K562 (cell line): Measurements from ENCODE around the gene ERP44. TPM values are rescaled to one million over a fixed set of nuclear protein-coding genes. Genes with fewer than 3 reads are reported as not detected.

Experiments used
- ATAC-seq: fragments of 200-7000 bp; cut with Tn5 transposase; 3 replicates; pipeline ENCODE4 v1.9.1; 2020; ENCODE audit warnings: moderate library complexity
- BruUV-seq: library from RNA; stranded (reverse); fragments of 400-500 nt; replicated peaks from 2 replicates; lab custom pipeline; 2021; lab: Mats Ljungman, UMichigan
- CTCF ChIA-PET: fragments of 300-600 bp; formaldehyde crosslinking; extraction: SDS; loops from one replicate; lab custom pipeline; 2021; ENCODE audit warnings: low intra/inter-chr PET ratio; lab: Yijun Ruan, JAX
- POLR2A ChIA-PET: fragments of 300-600, 350-650 bp; sonication (Branson Sonifier 250); formaldehyde crosslinking; extraction: SDS; loops from one replicate; lab custom pipeline; 2021; ENCODE audit warnings: antibody characterized with exemption, inconsistent platforms; lab: Yijun Ruan, JAX
- DNase-seq, 4 experiments: peaks; one replicate each; pipeline versions ENCODE4 v3.0.0 to v3.0.0-alpha.2; 2011 to 2018; ENCODE audit warnings: low spot score in 3 of 4, mixed read lengths in 3 of 4; ENCODE audit errors: extremely low read depth in 1 of 4
- FAIRE-seq: peaks from 2 replicates; lab custom pipeline; 2011; peaks lifted over from hg19 to GRCh38; lab: Jason Lieb, UNC
- H2AFZ ChIP-seq: 2 replicates; pipeline ENCODE4 v1.6.0; 2011; ENCODE audit warnings: low read depth, low read length, control low read depth, inconsistent platforms
- H3K27ac ChIP-seq: fragments of 200-600 bp; 3 replicates; pipeline ENCODE4 v1.8.0; 2011; ENCODE audit warnings: low read depth, mild to moderate bottlenecking, control low read depth, inconsistent platforms, low read length, moderate library complexity, mixed read lengths; ENCODE audit errors: extremely low read depth
- H3K27me3 ChIP-seq, 2 experiments: fragments of 300-600 bp in 1 of 2; 2 replicates in 1 of 2; 3 replicates in 1 of 2; pipeline versions ENCODE4 v1.6.0 to v1.8.0; 2011; ENCODE audit warnings: inconsistent platforms in 2 of 2, low read length in 2 of 2, mild to moderate bottlenecking in 1 of 2, mixed read lengths in 1 of 2, moderate library complexity in 1 of 2; ENCODE audit not compliant: control insufficient read depth in 2 of 2, insufficient read depth in 2 of 2
- H3K36me3 ChIP-seq: fragments of 300-600 bp; 3 replicates; pipeline ENCODE4 v1.8.0; 2011; ENCODE audit warnings: mild to moderate bottlenecking, low read length, inconsistent platforms; ENCODE audit not compliant: control insufficient read depth, insufficient read depth
- H3K4me1 ChIP-seq, 2 experiments: fragments of 200-600 bp in 1 of 2; replicated peaks in 1 of 2; 2 replicates in 1 of 2; 3 replicates in 1 of 2; pipeline versions ENCODE4 v1.5.1 to v1.8.0; 2011; ENCODE audit warnings: inconsistent platforms in 2 of 2, low read length in 2 of 2, mild to moderate bottlenecking in 1 of 2, mixed read lengths in 1 of 2, moderate library complexity in 1 of 2; ENCODE audit not compliant: control insufficient read depth in 2 of 2, insufficient read depth in 2 of 2
- H3K4me2 ChIP-seq: 2 replicates; pipeline ENCODE4 v1.6.1; 2011; ENCODE audit warnings: low read length, control low read depth, inconsistent platforms, mixed read lengths; ENCODE audit not compliant: insufficient read depth
- H3K4me3 ChIP-seq: fragments of 200-600 bp; sonication (generic), shearing (Covaris generic); 2 replicates; pipeline ENCODE4 v1.5.1; 2016; ENCODE audit warnings: control low read depth, inconsistent platforms
- H3K79me2 ChIP-seq: fragments of 200-600 bp; 3 replicates; pipeline ENCODE4 v1.8.0; 2011; ENCODE audit warnings: low read length, inconsistent platforms; ENCODE audit not compliant: control insufficient read depth, insufficient read depth
- H3K9ac ChIP-seq, 2 experiments: 2 replicates each; pipeline versions ENCODE4 v1.6.0 to v1.6.1; 2011; ENCODE audit warnings: low read depth in 2 of 2, low read length in 2 of 2, control low read depth in 1 of 2, inconsistent platforms in 1 of 2, mild to moderate bottlenecking in 1 of 2, mixed read lengths in 1 of 2; ENCODE audit not compliant: insufficient read depth in 1 of 2
- H3K9me1 ChIP-seq: one replicate; pipeline ENCODE4 v1.6.0; 2011; ENCODE audit warnings: inconsistent platforms, mild to moderate bottlenecking, low read length, moderate library complexity; ENCODE audit not compliant: control insufficient read depth, insufficient read depth
- H3K9me3 ChIP-seq: replicated peaks from 2 replicates; pipeline ENCODE4 v1.5.1; 2011; ENCODE audit warnings: low read depth, low read length, inconsistent platforms; ENCODE audit not compliant: control insufficient read depth, insufficient read depth
- H4K20me1 ChIP-seq: replicated peaks from 2 replicates; pipeline ENCODE4 v1.6.1; 2011; ENCODE audit warnings: low read length, inconsistent platforms, mixed read lengths; ENCODE audit not compliant: control insufficient read depth, insufficient read depth
- CBX3 ChIP-seq, 2 experiments: IDR thresholded peaks; 1 replicate in 1 of 2; 2 replicates in 1 of 2; pipeline ENCODE4 v1.6.1; 2012; ENCODE audit warnings: inconsistent platforms in 2 of 2, low read length in 2 of 2, borderline replicate concordance in 1 of 2, control low read depth in 1 of 2
- EZH2 ChIP-seq: IDR thresholded peaks from 2 replicates; pipeline ENCODE4 v1.6.1; 2012; ENCODE audit warnings: low read depth, mild to moderate bottlenecking, inconsistent platforms, low read length, borderline replicate concordance
- GTF2A2 ChIP-seq: IDR thresholded peaks from 2 replicates; pipeline ENCODE4 v1.6.1; 2016; ENCODE audit warnings: mild to moderate bottlenecking, missing genetic modification characterization, missing compliant biosample characterization
- KLF10 ChIP-seq: fragments of 250-450 bp; sonication (Bioruptor Pico); IDR thresholded peaks from 2 replicates; pipeline ENCODE4 v1.6.1; 2021; ENCODE audit warnings: matching md5 sums
- LARP7 ChIP-seq: fragments of 450-650 bp; IDR thresholded peaks from 2 replicates; pipeline ENCODE4 v1.6.1; 2016
- MTA2 ChIP-seq: fragments of 450-650 bp; IDR thresholded peaks from 2 replicates; pipeline ENCODE4 v1.6.1; 2016; ENCODE audit warnings: low read depth
- NUFIP1 ChIP-seq: fragments of 450-650 bp; IDR thresholded peaks from 2 replicates; pipeline ENCODE4 v1.6.1; 2018; ENCODE audit not compliant: partially characterized antibody
- RAD51 ChIP-seq: fragments of 450-650 bp; IDR thresholded peaks from 2 replicates; pipeline ENCODE4 v1.7.1; 2016; ENCODE audit warnings: low read depth, mild to moderate bottlenecking, borderline replicate concordance
- STAT5A ChIP-seq: IDR thresholded peaks from 2 replicates; pipeline ENCODE4 v1.6.1; 2012; ENCODE audit warnings: low read length, inconsistent platforms, borderline replicate concordance
- ZBTB7A ChIP-seq: IDR thresholded peaks from 2 replicates; pipeline ENCODE4 v1.6.1; 2011; ENCODE audit warnings: low read depth, mild to moderate bottlenecking, low read length, moderate library complexity, borderline replicate concordance; ENCODE audit not compliant: control insufficient read depth
- WGBS: fragments of 100-300 bp; shearing (Covaris generic); methylation state at CpG from one replicate; pipeline ENCODE4 v1.1.6; 2016; ENCODE audit warnings: low coverage, mixed read lengths; ENCODE audit not compliant: insufficient coverage; ENCODE audit errors: missing lambda C conversion rate; 5-methylcytosine and 5-hydroxymethylcytosine counted together
- in situ Hi-C: fragments of 300-500 bp; cut with MboI; formaldehyde crosslinking; loops from 4 replicates; pipeline ENCODE4 v1.15.0; 2018; ENCODE audit warnings: inconsistent platforms, mixed read lengths
- intact Hi-C: fragments of 100-400 bp; cut with micrococcal nuclease; formaldehyde crosslinking; loops from 2 replicates; pipeline ENCODE4 v1.14.2; 2022
- polyA plus RNA-seq, 8 experiments: library from polyadenylated mRNA; depleted of rRNA in 4 of 8; stranded (reverse) in 5 of 8; unstranded in 3 of 8; fragments of >200 nt; fragmentation: Nextera tagmentation in 2 of 8; fragmentation: Illumina TruSeq in 1 of 8; extraction: Ambion mirVana in 2 of 8; extraction: Trizol in 1 of 8; gene quantifications; 2 replicates each; pipeline versions ENCODE4 v1.2.1 to v1.2.3, GENCODE V29; 2011 to 2014; ENCODE audit warnings: inconsistent platforms in 1 of 8, missing spikeins in 1 of 8
- total RNA-seq, 7 experiments: library from RNA; depleted of rRNA in 6 of 7; stranded (reverse); fragments of >200 nt in 6 of 7; fragmentation: Illumina TruSeq in 2 of 7; extraction: Trizol in 2 of 7; gene quantifications; 2 replicates each; pipeline versions ENCODE4 v1.2.1 to v1.2.3, GENCODE V29; 2011 to 2021; ENCODE audit warnings: low replicate concordance in 1 of 7
- TF ChIP-seq, protein P1 (sequence below): fragments of 250-450 bp; sonication (Bioruptor Pico); IDR thresholded peaks from 2 replicates; pipeline ENCODE4 v1.4.0; 2020; ENCODE audit warnings: mild to moderate bottlenecking

Gene ERP44
- total and polyA plus RNA-seq, 9 of the 15 experiments (the other 6 are each of a cell fraction or from before 2014, with no cell fraction given) = 9.2 to 23.4 (median 13.6) TPM

- Histone ChIP-seq H2AFZ (no peak overlapping the region), H3K4me2 (no peak overlapping the region), H3K27ac (no peak overlapping the region), H4K20me1 (no peaks in the 10 kb centered on the region), H3K9me3 (no peaks in the 10 kb centered on the region), H3K79me2 (peaks cover 13% of the 10 kb centered on the region), H3K27me3 (no peaks in the 10 kb centered on the region), H3K4me3 (no peak overlapping the region), H3K4me1 (peaks cover 0 to 6% of the 10 kb centered on the region in 2 experiments; a peak in 1 of 5 replicates), H3K36me3 (peaks cover 51% of the 10 kb centered on the region; the same call in 2 of the 3 replicates), H3K9ac (no peak overlapping the region), H3K9me1 (no peaks in the 10 kb centered on the region)
- ATAC-seq = no peak
- in situ Hi-C loops (no loop called here), intact Hi-C loops (no loop called here)
- TF ChIP-seq GTF2A2 (tag) (no peak), ZBTB7A (no peak), MTA2 (no peak), KLF10 (CRISPR knock-in tag) (no peak), STAT5A (no peak), EZH2 (no peak), RAD51 (no peak), CBX3 (IDR thresholded peaks at IDR 0.05; ENCODE audit: borderline replicate concordance in 1 of 2, low read length in 2 of 2) (no peak), NUFIP1 (no peak), LARP7 (no peak)
- TF ChIP-seq, protein P1, sequence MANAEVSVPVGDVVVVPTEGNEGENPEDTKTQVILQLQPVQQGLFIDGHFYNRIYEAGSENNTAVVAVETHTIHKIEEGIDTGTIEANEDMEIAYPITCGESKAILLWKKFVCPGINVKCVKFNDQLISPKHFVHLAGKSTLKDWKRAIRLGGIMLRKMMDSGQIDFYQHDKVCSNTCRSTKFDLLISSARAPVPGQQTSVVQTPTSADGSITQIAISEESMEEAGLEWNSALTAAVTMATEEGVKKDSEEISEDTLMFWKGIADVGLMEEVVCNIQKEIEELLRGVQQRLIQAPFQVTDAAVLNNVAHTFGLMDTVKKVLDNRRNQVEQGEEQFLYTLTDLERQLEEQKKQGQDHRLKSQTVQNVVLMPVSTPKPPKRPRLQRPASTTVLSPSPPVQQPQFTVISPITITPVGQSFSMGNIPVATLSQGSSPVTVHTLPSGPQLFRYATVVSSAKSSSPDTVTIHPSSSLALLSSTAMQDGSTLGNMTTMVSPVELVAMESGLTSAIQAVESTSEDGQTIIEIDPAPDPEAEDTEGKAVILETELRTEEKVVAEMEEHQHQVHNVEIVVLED (CRISPR knock-in tag) = no peak
- 77% methylated on average over 4 of the region's 4 CpGs for WGBS
- BruUV-seq = no TSS peak
- no peak for DNase-seq
- ChIA-PET POLR2A (interaction anchor here (0.7 kb wide), 1 partner anchor 18 kb away, joined by 3 read pairs; no protein-coding TSS in a partner anchor), CTCF (interaction anchor here (0.6 kb wide), 1 partner anchor 118 kb away, joined by 3 read pairs; no protein-coding TSS in a partner anchor)
- no peak for FAIRE-seq
Measured at GRCh38 chr9:100104314-100104713, 5.5 kb upstream of the ERP44 start.
